Endodermal cell (in vitro differentiated cells): ENCODE results near the gene TOMM40L. TPM values are rescaled to one million over a fixed set of nuclear protein-coding genes. Genes with fewer than 3 reads are reported as not detected.

ENCODE experiments used
- DNase-seq: peaks from one replicate; pipeline ENCODE4 v3.0.0-alpha.2; 2017
- H3K27ac ChIP-seq: 2 replicates; pipeline ENCODE4 v1.5.1; 2013; ENCODE audit warnings: mild to moderate bottlenecking, low read depth, low read length, moderate library complexity
- H3K27me3 ChIP-seq: 2 replicates; pipeline ENCODE4 v1.6.1; 2013; ENCODE audit warnings: mild to moderate bottlenecking, low read length, moderate library complexity; ENCODE audit not compliant: insufficient read depth, control insufficient read depth, poor library complexity, severe bottlenecking
- H3K36me3 ChIP-seq: 2 replicates; pipeline ENCODE4 v1.7.0; 2013; ENCODE audit warnings: mild to moderate bottlenecking, low read length, moderate library complexity; ENCODE audit not compliant: control insufficient read depth, insufficient read depth
- H3K4me1 ChIP-seq: one replicate; pipeline ENCODE4 v1.7.0; 2013; ENCODE audit warnings: low read length; ENCODE audit not compliant: control insufficient read depth, insufficient read depth
- H3K4me3 ChIP-seq: 2 replicates; pipeline ENCODE4 v1.5.1; 2013; ENCODE audit warnings: mild to moderate bottlenecking, low read length, moderate library complexity
- H3K9ac ChIP-seq: 2 replicates; pipeline ENCODE4 v1.6.1; 2013; ENCODE audit warnings: mild to moderate bottlenecking, low read length, moderate library complexity; ENCODE audit not compliant: poor library complexity, severe bottlenecking; ENCODE audit errors: extremely low read depth
- H3K9me3 ChIP-seq: 2 replicates; pipeline ENCODE4 v1.6.1; 2013; ENCODE audit warnings: mild to moderate bottlenecking, low read length, moderate library complexity; ENCODE audit not compliant: control insufficient read depth
- H3K27ac Mint-ChIP-seq: 2 replicates; pipeline ENCODE4 v1.8.0; 2020; ENCODE audit warnings: mixed read lengths
- H3K27me3 Mint-ChIP-seq: 2 replicates; pipeline ENCODE4 v1.8.0; 2021; ENCODE audit warnings: mild to moderate bottlenecking, mixed read lengths; ENCODE audit not compliant: insufficient read depth
- H3K36me3 Mint-ChIP-seq: 2 replicates; pipeline ENCODE4 v1.8.0; 2020; ENCODE audit warnings: low read depth, mixed read lengths
- H3K4me1 Mint-ChIP-seq: 2 replicates; pipeline ENCODE4 v1.8.0; 2020; ENCODE audit warnings: mixed read lengths
- H3K4me3 Mint-ChIP-seq: 2 replicates; pipeline ENCODE4 v1.8.0; 2020; ENCODE audit warnings: mild to moderate bottlenecking, moderate library complexity, mixed read lengths
- H3K9me3 Mint-ChIP-seq: 2 replicates; pipeline ENCODE4 v1.8.0; 2020; ENCODE audit warnings: mild to moderate bottlenecking, mixed read lengths
- WGBS, 2 experiments: methylation state at CpG; one replicate each; pipeline versions ENCODE4 v1.1.5 to v1.1.7; 2013; ENCODE audit warnings: missing lambda C conversion rate in 2 of 2, mixed read lengths in 1 of 2; ENCODE audit not compliant: insufficient coverage in 1 of 2, insufficient read length in 1 of 2; 5-methylcytosine and 5-hydroxymethylcytosine counted together
- total RNA-seq, 2 donors: library from RNA; stranded (reverse); fragmentation: NEBNext Ultra II Directional in 1 of 2; extraction: Animal tissue kit (Norgen Biotek cat#: 25700) in 1 of 2; gene quantifications; 2 replicates in 1 of 2; 3 replicates in 1 of 2; pipeline ENCODE4 v1.2.1, GENCODE V29; 2021
- TF ChIP-seq, protein P1 (sequence below): fragments of 200-600 bp; sonication (generic); conservative IDR thresholded peaks from 2 replicates; pipeline ENCODE4 v1.5.0; 2021; ENCODE audit warnings: antibody characterized with exemption, mild to moderate bottlenecking

Gene TOMM40L
- total RNA-seq, 2 donors from 2014 or later = 9.0 to 11.6 TPM

DNA sequence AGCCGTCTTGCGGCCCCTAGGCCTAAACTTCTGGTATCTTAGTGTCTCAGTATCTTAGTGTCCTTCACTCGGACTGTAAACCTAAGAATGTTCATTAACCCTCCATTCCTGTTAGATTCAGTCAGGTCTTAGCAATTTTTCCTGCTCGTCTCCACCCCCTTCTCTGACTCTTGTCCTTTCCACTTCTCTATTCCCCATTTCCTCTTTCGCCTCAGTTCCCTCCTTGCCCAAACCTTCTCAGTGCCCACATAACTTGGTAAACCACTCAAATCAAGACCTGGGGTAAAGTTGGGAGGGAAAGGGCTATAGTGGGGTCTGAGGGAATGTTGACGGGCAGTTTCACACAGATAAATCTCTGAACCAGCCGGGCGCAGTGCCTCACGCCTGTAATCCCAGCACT is 11.5 kb upstream of the TOMM40L start:
- Histone ChIP-seq H3K36me3 (peaks cover 54% of the 10 kb centered on the region), H3K4me1 (no peaks in the 10 kb centered on the region), H3K27me3 (no peaks in the 10 kb centered on the region), H3K4me3 (no peak overlapping the region), H3K9me3 (no peaks in the 10 kb centered on the region), H3K27ac (no peak overlapping the region), H3K9ac (no peak overlapping the region)
- no peak for DNase-seq
- Mint-ChIP-seq H3K27ac (no peak overlapping the region), H3K4me1 (peaks cover 36% of the 10 kb centered on the region), H3K36me3 (peaks cover 51% of the 10 kb centered on the region), H3K4me3 (no peak overlapping the region), H3K27me3 (no peaks in the 10 kb centered on the region), H3K9me3 (no peaks in the 10 kb centered on the region)
- TF ChIP-seq, protein P1, sequence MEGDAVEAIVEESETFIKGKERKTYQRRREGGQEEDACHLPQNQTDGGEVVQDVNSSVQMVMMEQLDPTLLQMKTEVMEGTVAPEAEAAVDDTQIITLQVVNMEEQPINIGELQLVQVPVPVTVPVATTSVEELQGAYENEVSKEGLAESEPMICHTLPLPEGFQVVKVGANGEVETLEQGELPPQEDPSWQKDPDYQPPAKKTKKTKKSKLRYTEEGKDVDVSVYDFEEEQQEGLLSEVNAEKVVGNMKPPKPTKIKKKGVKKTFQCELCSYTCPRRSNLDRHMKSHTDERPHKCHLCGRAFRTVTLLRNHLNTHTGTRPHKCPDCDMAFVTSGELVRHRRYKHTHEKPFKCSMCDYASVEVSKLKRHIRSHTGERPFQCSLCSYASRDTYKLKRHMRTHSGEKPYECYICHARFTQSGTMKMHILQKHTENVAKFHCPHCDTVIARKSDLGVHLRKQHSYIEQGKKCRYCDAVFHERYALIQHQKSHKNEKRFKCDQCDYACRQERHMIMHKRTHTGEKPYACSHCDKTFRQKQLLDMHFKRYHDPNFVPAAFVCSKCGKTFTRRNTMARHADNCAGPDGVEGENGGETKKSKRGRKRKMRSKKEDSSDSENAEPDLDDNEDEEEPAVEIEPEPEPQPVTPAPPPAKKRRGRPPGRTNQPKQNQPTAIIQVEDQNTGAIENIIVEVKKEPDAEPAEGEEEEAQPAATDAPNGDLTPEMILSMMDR = no peak
- 94 to 96% methylated on average over 7 to 9 of the region's 9 CpGs for WGBS, 2 experiments

DNA sequence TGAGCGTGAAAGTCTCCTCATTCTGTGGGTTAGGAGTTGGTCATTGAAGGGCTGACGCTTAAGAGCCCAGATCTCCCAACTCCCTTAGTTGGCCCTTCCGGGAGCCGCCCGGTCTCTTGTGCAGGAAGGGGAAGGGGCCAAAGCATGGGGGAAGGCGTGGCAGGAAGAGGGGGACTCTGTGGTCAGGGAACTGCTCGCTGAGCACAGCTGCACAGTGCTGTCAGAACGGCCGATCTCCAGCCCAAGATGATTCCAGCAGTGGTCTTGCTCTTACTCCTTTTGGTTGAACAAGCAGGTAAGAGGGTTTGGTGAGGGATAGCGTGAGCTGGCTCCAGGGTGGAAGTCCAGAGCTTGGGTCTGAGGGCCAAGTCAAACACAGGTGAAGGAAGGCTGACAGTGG is 10.8 kb upstream of the TOMM40L start, which contains the start of gene FCER1G:
Gene FCER1G, plus strand, starts transcription at position 220 of the 400 bp plus-strand sequence. Its CDS starts 27 bp downstream, at position 247.
- Mint-ChIP-seq H3K4me1 (peaks cover 38% of the 10 kb centered on the region), H3K9me3 (no peaks in the 10 kb centered on the region), H3K27me3 (no peaks in the 10 kb centered on the region), H3K27ac (peak within 1 kb of the TSS; percentile 58), H3K36me3 (peaks cover 47% of the 10 kb centered on the region), H3K4me3 (no peak within 1 kb of the TSS)
- Histone ChIP-seq H3K4me1 (no peaks in the 10 kb centered on the region), H3K9me3 (no peaks in the 10 kb centered on the region), H3K36me3 (peaks cover 49% of the 10 kb centered on the region), H3K27me3 (no peaks in the 10 kb centered on the region), H3K27ac (no peak within 1 kb of the TSS), H3K9ac (no peak within 1 kb of the TSS), H3K4me3 (no peak within 1 kb of the TSS)
- TF ChIP-seq, protein P1 = no peak
- WGBS, 2 experiments = 95 to 98% methylated on average over 7 to 10 of the region's 10 CpGs
- no peak for DNase-seq

DNA sequence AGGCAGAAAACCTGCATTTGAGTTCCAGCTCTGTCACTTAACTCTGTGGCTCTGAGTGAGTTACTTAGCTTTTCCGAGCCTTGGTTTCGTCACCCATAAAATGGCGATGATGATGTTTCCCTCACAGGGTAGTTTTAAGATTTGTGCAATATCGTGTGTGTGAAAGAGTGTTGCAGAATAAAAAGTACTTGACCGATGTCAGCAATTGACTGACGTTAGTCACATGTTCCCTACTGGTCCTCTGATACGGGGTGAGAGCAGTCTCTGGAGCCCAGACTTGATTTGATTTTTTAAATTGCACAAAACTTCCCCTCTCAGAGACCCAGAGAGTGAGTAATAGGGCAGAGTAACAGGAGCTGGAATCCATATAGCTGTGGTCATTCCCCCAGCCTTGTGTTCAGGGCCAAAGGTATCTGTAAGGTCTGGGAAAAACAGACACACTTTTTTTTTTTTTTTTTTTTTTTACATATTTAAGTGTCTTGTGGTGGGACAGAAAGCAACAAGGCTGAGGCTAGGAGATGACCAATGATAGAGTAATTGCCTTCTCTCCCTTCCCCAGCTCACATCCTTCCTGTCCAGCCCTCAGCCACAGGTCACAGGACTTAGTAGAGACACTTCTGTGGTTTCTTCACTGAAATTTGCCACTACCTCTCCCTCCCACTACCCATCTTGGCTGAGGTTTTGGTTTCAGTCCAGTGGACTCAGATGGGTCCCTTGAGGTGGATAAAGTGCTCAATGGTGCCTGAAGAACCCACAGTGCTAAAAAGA is 8.7 kb upstream of the TOMM40L start:
- TF ChIP-seq, protein P1 = no peak
- no peak overlapping the region for H3K27ac ChIP-seq

More for the DNA sequence above, 8.7 kb upstream of the TOMM40L start:
- no peaks in the 10 kb centered on the region for H3K27me3 Mint-ChIP-seq
- no peak overlapping the region for H3K4me3 ChIP-seq
- peaks cover 38% of the 10 kb centered on the region for H3K36me3 Mint-ChIP-seq
- H3K4me3 Mint-ChIP-seq = no peak overlapping the region
- no peaks in the 10 kb centered on the region for H3K9me3 Mint-ChIP-seq
- no peak overlapping the region for H3K9ac ChIP-seq
- H3K27ac Mint-ChIP-seq = peak overlapping the region; percentile 62
- H3K4me1 Mint-ChIP-seq = peaks cover 44% of the 10 kb centered on the region
- H3K27me3 ChIP-seq = no peaks in the 10 kb centered on the region
- WGBS, 2 experiments = 88 to 92% methylated on average over 4 to 7 of the region's 7 CpGs
- no peaks in the 10 kb centered on the region for H3K4me1 ChIP-seq
- H3K36me3 ChIP-seq = peaks cover 28% of the 10 kb centered on the region
- no peaks in the 10 kb centered on the region for H3K9me3 ChIP-seq
- peak; percentile 39 for DNase-seq
